Mammary epithelial cell (primary cell): Measurements from ENCODE around the gene BANP.

Experiments
- EZH2 ChIP-seq: IDR thresholded peaks from 2 replicates; pipeline ENCODE4 v1.6.1; 2012; ENCODE audit warnings: low read length, inconsistent platforms, borderline replicate concordance
- TF ChIP-seq, protein P1 (sequence below), 2 donors: IDR thresholded peaks in 1 of 2; conservative IDR thresholded peaks in 1 of 2; 2 replicates each; pipeline ENCODE4 v1.5.1; 2011 to 2012; ENCODE audit warnings: inconsistent platforms in 2 of 2, low read length in 2 of 2, mild to moderate bottlenecking in 2 of 2, control low read depth in 1 of 2, low read depth in 1 of 2; ENCODE audit not compliant: insufficient read depth in 1 of 2; ENCODE audit errors: extremely low read depth in 1 of 2

- TF ChIP-seq, protein P1, sequence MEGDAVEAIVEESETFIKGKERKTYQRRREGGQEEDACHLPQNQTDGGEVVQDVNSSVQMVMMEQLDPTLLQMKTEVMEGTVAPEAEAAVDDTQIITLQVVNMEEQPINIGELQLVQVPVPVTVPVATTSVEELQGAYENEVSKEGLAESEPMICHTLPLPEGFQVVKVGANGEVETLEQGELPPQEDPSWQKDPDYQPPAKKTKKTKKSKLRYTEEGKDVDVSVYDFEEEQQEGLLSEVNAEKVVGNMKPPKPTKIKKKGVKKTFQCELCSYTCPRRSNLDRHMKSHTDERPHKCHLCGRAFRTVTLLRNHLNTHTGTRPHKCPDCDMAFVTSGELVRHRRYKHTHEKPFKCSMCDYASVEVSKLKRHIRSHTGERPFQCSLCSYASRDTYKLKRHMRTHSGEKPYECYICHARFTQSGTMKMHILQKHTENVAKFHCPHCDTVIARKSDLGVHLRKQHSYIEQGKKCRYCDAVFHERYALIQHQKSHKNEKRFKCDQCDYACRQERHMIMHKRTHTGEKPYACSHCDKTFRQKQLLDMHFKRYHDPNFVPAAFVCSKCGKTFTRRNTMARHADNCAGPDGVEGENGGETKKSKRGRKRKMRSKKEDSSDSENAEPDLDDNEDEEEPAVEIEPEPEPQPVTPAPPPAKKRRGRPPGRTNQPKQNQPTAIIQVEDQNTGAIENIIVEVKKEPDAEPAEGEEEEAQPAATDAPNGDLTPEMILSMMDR (conservative IDR thresholded peaks at IDR 0.05 in 1 of 2, IDR thresholded peaks at IDR 0.05 in 1 of 2; ENCODE audit: extremely low read depth in 1 of 2, insufficient read depth in 1 of 2, low read depth in 1 of 2, low read length in 2 of 2), result no peak
- no peak for TF ChIP-seq EZH2
Measured at GRCh38 chr16:87982581-87983041, 31.4 kb downstream of the BANP start.
